A673 (cell line): Measurements from ENCODE around the gene RINT1. TPM values are rescaled to one million over a fixed set of nuclear protein-coding genes. Genes with fewer than 3 reads are reported as not detected.
A peak's percentile ranks its signal among the peaks of the same experiment; 100 is the strongest.

Experiments
- BruUV-seq: library from RNA; stranded (reverse); fragments of 400-500 nt; replicated peaks from 2 replicates; lab custom pipeline; 2021; lab: Mats Ljungman, UMichigan
- CTCF ChIA-PET: fragments of 300-600 bp; sonication (Branson Sonifier 250); formaldehyde crosslinking; loops from one replicate; lab custom pipeline; 2022; ENCODE audit warnings: antibody characterized with exemption; lab: Charles Lee
- POLR2A ChIA-PET: fragments of 300-600 bp; sonication (Branson Sonifier 250); formaldehyde crosslinking; loops from one replicate; lab custom pipeline; 2022; ENCODE audit warnings: antibody characterized with exemption; ENCODE audit not compliant: low non-redundant PET; lab: Charles Lee
- DNase-seq: peaks from one replicate; pipeline ENCODE4 v3.0.0-alpha.2; 2015; ENCODE audit warnings: low spot score
- H3K27ac ChIP-seq: fragments of 200-600 bp; sonication (generic); 2 replicates; pipeline ENCODE4 v1.5.1; 2016; ENCODE audit warnings: mixed run types, low read depth, mild to moderate bottlenecking, mixed read lengths, antibody characterized with exemption, low read length; ENCODE audit not compliant: poor library complexity, severe bottlenecking
- H3K27me3 ChIP-seq: fragments of 200-600 bp; sonication (generic); replicated peaks from 2 replicates; pipeline ENCODE4 v1.6.1; 2017; ENCODE audit warnings: mixed run types, low read depth, mild to moderate bottlenecking, mixed read lengths, antibody characterized with exemption, low read length; ENCODE audit not compliant: insufficient read depth, poor library complexity
- H3K36me3 ChIP-seq: fragments of 200-600 bp; sonication (generic); 2 replicates; pipeline ENCODE4 v1.6.1; 2016; ENCODE audit warnings: mixed run types, mild to moderate bottlenecking, mixed read lengths, antibody characterized with exemption, low read length; ENCODE audit not compliant: insufficient read depth, poor library complexity, severe bottlenecking
- H3K4me1 ChIP-seq: fragments of 200-600 bp; sonication (generic); 2 replicates; pipeline ENCODE4 v1.6.1; 2017; ENCODE audit warnings: mixed run types, mild to moderate bottlenecking, mixed read lengths, antibody characterized with exemption, low read length; ENCODE audit not compliant: insufficient read depth, poor library complexity, severe bottlenecking
- H3K4me3 ChIP-seq: fragments of 200-600 bp; sonication (generic); 2 replicates; pipeline ENCODE4 v1.5.1; 2016; ENCODE audit warnings: low read depth, mixed run types, mild to moderate bottlenecking, mixed read lengths, low read length; ENCODE audit not compliant: poor library complexity, severe bottlenecking
- H3K9me3 ChIP-seq: fragments of 200-600 bp; sonication (generic); 2 replicates; pipeline ENCODE4 v1.6.1; 2016; ENCODE audit warnings: mixed run types, low read depth, mild to moderate bottlenecking, mixed read lengths, antibody characterized with exemption, low read length; ENCODE audit not compliant: poor library complexity, severe bottlenecking
- CTCF ChIP-seq: fragments of 300-800, 200-600 bp; sonication (generic); conservative IDR thresholded peaks from 2 replicates; pipeline ENCODE4 v1.5.1; 2017; ENCODE audit warnings: low read depth, mild to moderate bottlenecking, antibody characterized with exemption, low read length, moderate library complexity, mixed read lengths
- EZH2 ChIP-seq: fragments of 200-600 bp; sonication (generic); IDR thresholded peaks from 2 replicates; pipeline ENCODE4 v1.6.1; 2017; ENCODE audit warnings: borderline replicate concordance, low read depth, mild to moderate bottlenecking, mixed read lengths, antibody characterized with exemption, low read length; ENCODE audit not compliant: poor library complexity, severe bottlenecking
- intact Hi-C: fragments of 100-400 bp; cut with micrococcal nuclease; formaldehyde crosslinking; loops from one replicate; pipeline ENCODE4 v1.10.0; 2022; ENCODE audit not compliant: unreplicated experiment
- total RNA-seq: library from RNA; stranded (reverse); gene quantifications from 2 replicates; pipeline ENCODE4 v1.2.3, GENCODE V29; 2021

Gene RINT1
- total RNA-seq, 1 experiment from 2014 or later = 34.9 TPM

GRCh38 chr7:105532709-105533460 lies 884 bp downstream of the RINT1 start:
- peak overlapping the region; percentile 89 for H3K27ac ChIP-seq
- H3K9me3 ChIP-seq = no peaks in the 10 kb centered on the region
- H3K4me3 ChIP-seq = peak overlapping the region; percentile 90
- peaks cover 14% of the 10 kb centered on the region for H3K36me3 ChIP-seq
- no peak for DNase-seq
- H3K27me3 ChIP-seq = no peaks in the 10 kb centered on the region
- TF ChIP-seq CTCF = no peak
- no peak for TF ChIP-seq EZH2
- ChIA-PET POLR2A (no interaction called here), CTCF (no interaction called here)
- BruUV-seq = TSS peak; percentile 75
- H3K4me1 ChIP-seq = peaks cover 6% of the 10 kb centered on the region
- intact Hi-C loops = no loop called here

- H3K36me3 ChIP-seq = peaks cover 52% of the 10 kb centered on the region
- intact Hi-C loops = no loop called here
- ChIA-PET POLR2A (no interaction called here), CTCF (no interaction called here)
- no TSS peak for BruUV-seq
- no peak overlapping the region for H3K27ac ChIP-seq
- peaks cover under 1% of the 10 kb centered on the region for H3K4me1 ChIP-seq
- H3K9me3 ChIP-seq = no peaks in the 10 kb centered on the region
- no peak for DNase-seq
- no peaks in the 10 kb centered on the region for H3K27me3 ChIP-seq
- H3K4me3 ChIP-seq = no peak overlapping the region
- TF ChIP-seq EZH2 = no peak
- TF ChIP-seq CTCF = no peak
These were observed 6.3 kb downstream of the RINT1 start for GRCh38 chr7:105538339-105538738.

- BruUV-seq = no TSS peak
- CTCF ChIA-PET = no interaction called here
- intact Hi-C loops = no loop called here
These were observed 27.9 kb downstream of the RINT1 start for GRCh38 chr7:105559926-105560325.

More at GRCh38 chr7:105559926-105560325, 27.9 kb downstream of the RINT1 start:
- DNase-seq = no peak
- POLR2A ChIA-PET = no interaction called here
- Histone ChIP-seq H3K27me3 (no peaks in the 10 kb centered on the region), H3K27ac (no peak overlapping the region), H3K4me1 (no peaks in the 10 kb centered on the region), H3K4me3 (no peak overlapping the region), H3K9me3 (no peaks in the 10 kb centered on the region), H3K36me3 (peaks cover 47% of the 10 kb centered on the region)
- no peak for TF ChIP-seq CTCF
- TF ChIP-seq EZH2 = no peak
